HG03039 (cell line): Measurements from ENCODE around the gene GGA1.
"Not testable (repeated sequence)": the region's sequence is repeated elsewhere in the genome, so short reads cannot be mapped to it uniquely, and the experiment has no call there.

Experiments
- ATAC-seq: cut with Tn5 transposase; IDR thresholded peaks from one replicate; pipeline ENCODE4 v1.9.1; 2021; ENCODE audit warnings: mild to moderate bottlenecking, moderate library complexity; ENCODE audit not compliant: unreplicated experiment

GGA1 gene

DNA sequence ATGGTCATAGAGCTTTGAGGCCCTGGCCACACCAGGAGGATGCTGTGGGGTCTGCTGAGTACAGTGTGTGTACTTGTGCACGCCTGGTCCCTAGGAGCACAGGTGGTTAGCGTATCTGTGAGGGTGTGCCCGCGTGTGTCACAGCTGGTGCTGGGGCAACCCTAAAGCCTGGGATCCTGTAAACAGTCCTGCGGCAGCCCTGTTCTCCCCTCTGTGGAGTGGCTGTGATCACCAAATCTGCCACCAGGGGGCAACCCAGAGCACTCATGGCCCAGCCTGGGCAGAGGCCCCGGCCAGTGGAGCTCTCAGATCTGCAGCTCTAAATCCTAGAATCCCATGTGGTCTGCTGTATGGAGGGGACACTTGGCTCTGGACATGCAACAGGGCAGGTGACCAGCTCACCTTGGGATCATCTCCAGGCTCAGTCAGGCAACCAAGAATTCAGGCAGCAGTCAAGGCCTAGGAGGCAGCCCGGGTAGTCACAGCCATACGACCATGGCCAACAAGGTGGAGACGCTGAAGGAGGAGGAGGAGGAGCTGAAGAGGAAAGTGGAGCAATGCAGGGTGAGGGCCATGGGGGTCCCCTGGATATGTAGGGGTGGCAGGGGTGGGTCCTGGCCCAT, 34.7 kb downstream of the GGA1 start:
- peak; percentile 51 for ATAC-seq

DNA sequence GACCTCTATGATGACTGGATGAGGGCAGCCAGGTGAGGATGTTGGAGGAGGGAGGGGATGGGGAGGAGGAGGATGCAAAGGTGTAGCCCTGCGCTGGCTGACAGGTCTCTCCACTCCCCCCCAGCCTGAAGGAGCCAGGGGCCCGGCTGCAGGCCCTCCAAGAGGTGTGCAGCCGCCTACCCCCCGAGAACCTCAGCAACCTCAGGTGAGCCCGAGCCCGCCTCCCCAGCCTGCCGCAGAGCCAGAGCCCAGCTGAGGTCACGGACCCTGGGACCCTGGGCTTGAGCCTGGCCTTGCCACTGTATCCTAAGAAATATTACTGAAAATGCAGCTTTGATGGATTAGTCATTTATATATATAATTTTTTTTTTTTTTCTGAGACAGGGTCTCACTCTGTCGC, 38.7 kb downstream of the GGA1 start:
- no peak for ATAC-seq

GRCh38 chr22:37647928-37648327, 39.3 kb downstream of the GGA1 start:
- no peak for ATAC-seq

DNA sequence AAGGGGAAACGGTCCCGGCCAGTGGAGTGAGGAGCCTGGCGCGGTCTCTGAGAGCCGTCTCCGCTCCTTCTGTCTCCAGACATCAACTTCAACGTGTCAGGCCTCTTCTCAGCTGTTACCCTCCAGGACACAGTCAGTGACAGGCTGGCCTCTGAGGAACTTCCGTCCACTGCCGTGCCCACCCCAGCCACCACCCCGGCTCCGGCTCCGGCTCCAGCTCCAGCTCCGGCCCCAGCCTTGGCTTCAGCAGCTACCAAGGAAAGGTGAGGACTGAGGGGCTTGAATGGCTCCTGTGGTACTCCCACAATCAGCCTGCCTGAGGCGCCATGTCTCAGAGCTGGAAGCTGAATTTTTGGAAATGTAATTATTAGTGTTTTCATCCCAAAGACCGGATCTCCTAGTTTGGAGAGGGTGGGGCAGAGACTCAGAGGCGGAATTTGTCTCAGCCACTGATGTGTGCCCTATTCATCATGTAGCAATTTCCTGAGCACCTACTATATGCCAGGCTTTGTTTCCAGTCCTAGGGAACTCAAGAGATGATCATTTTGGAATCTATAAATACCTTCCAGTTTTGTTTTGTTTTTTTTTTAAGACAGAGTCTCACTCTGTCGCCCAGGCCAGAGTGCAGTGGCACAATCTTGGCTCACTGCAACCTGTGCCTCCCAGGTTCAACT, 42.0 kb downstream of the GGA1 start:
- ATAC-seq = no peak

- ATAC-seq = no peak
Measured at GRCh38 chr22:37654563-37655251, 46.1 kb downstream of the GGA1 start.

- ATAC-seq = no peak
Measured at GRCh38 chr22:37655252-37655563, 46.6 kb downstream of the GGA1 start.

GRCh38 chr22:37656583-37656982, 47.9 kb downstream of the GGA1 start:
- not testable (repeated sequence) for ATAC-seq

DNA sequence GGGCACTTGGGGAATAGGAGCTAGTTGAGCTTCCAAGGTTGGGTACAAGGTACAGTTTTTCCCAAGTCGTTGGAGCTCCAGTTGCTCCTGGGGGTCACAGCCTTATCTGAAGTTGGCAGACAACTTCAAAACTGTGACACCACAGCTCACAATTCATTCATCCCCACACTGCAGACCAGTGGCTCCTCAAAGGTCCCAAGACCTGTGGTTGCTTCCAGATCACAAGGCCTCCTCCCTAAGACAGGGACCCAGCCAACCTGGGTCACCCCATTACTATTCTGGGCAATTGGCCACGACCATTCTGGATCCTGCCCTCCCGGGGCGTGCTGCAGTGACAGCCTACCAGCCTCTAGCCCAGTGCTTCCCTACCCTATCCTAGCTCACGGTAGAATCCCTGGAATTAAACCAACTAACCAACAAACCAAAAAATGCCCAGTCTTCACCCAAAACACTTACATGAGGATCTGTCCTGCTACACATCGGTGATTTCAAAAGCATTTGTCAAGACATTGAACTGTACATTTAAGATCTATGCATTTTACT, 49.0 kb downstream of the GGA1 start:
- no peak for ATAC-seq

DNA sequence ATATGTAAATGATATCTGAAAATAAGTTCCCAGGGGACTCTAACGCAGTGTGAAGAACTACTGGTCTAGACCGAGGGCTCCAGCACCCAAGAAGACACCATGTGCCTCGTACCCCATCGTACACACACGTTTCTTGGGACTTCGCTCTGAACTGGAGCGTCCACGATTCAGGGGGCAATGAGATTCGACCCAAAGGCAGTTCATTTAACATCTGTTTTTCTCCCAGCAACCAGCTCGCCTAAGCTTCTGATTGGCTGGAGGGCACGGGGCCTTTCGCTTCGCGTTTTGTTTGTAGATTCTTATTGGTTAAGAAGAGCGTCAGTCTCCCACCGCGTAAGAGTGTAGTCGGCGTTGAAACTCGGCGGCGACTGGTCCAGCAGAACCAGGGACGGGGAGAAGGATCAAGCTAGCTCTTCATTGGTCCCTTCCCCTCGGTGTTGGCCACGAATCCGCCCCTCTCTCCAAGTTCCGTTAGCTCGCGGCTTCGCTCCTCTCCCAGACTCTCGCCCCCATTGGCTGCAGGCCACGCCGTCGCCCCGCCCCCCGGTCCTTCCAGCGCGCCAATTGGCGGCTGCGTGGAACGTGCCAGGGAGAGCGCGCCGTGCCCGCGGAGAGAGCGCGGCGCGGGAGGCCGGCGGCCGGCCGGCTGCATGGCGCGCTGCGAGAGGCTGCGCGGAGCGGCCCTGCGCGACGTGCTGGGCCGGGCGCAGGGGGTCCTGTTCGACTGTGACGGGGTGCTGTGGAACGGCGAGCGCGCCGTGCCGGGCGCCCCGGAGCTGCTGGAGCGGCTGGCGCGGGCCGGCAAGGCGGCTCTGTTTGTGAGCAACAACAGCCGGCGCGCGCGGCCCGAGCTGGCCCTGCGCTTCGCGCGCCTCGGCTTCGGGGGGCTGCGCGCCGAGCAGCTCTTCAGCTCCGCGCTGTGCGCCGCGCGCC, 49.8 kb downstream of the GGA1 start, which contains the start of gene PDXP:
TSS of gene PDXP (plus strand) at position 591 of the 933 bp plus-strand sequence. CDS start at position 651, 60 bp downstream.
- peak; percentile 86 for ATAC-seq

- ATAC-seq = peak; percentile 14
Measured at GRCh38 chr22:37659066-37659896, 50.6 kb downstream of the GGA1 start.

GRCh38 chr22:37659897-37660708, 51.5 kb downstream of the GGA1 start:
- no peak for ATAC-seq

GRCh38 chr22:37660709-37661045, 52.0 kb downstream of the GGA1 start:
- ATAC-seq = no peak

DNA sequence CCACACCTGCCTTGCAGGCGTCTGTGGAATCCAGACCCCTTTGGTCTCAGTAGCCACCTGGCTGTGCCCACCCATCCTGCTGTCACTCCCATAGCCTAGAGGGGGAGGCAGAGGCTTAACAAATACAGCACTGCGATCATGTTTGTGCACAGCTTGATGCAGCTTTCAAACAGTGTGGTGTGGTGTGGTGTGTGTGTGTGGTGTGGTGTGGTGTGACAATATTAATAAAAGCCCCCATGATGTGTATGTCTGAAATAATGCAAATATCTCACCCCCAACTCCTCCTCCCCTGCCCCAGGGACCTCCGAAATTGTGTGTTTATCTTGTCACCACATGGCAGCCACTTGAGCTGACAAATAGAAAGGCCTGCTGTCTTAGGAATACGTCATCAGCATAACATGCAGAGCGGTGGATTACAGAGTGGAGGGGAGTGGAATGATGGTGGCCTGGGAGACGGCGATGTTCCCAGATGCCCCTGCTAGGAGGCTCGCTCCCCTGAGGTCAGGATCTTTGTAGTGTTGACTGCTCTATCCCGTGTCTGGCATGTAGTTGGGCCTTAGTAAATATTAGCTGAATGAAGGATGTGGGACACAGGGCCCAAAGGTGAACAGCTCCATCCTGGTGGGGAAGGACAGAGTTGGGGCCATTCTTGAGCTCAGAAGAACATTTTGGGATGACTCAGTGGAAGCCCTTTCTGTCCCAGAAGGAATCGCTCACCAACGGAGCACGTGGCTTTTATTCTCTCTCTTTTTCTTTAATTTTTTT, 52.7 kb downstream of the GGA1 start:
- ATAC-seq = no peak

- no peak for ATAC-seq
Measured at GRCh38 chr22:37662039-37662438, 53.4 kb downstream of the GGA1 start.

DNA sequence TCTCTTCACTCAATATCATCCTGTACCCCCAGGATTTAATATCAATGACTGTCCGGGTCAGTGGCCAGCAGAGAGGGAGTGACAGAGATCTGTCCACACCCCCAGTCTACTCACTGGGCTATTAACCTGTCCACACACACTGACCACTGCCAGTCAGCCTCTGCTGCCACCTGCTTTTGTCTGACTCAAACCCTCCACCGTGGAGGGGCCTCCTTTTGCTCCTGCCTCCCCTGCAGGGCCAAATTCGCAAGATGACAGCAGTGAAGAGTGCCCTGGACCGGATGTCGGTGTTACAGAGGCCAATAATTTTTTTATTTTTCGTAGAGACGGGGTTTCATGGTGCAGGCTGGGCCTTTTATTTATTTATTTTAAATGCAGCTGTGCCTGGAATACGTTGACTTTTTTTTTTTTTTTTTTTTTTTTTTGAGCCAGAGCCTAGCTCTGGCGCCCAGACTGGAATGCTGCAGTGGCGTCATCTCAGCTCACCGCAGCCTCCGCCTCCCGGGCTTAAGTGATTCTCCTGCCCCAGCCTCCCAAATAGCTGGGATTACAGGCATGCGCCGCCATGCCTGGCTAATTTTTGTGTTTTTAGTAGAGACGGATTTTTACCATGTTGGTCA, 55.0 kb downstream of the GGA1 start:
- no peak for ATAC-seq

DNA sequence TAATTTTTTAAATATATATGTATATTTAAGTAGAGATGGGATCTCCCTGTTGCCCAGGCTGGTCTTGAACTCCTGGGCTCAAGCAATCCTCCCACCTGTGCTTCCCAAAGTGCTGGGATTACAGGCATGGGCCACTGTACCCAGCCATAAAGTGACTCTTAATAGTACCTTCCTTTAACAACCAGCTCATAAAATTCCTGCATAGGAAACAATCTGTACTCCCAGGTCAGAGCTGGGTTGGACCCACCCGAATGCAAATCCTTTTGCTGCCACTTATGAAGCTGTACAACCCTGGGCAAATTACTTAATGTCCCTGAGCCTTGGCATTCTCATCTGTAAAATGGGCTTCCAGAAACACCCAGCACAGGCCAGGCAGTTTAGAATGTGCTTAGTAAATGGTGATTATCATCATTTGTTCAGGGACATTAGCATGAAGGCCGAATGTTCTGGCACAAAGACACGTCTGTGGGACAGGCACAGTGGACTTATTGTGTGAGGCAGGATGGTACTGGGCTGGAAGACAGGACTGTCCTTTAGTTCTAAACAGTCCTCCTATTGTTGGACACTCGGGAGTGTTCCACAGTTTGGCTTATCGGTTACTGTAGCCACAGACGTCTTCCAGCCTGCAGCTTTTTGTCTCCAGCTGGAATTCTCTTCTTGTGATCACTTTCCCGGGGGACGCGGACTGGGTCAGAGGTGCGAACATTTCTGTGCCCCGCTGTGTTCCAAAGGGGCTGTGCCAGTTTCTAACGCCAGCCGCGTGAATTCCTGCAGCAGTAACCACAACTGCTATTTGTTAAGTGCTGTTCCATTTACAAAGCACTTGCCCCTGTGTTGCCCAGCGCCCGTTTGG, 55.8 kb downstream of the GGA1 start:
- ATAC-seq = no peak

- ATAC-seq = no peak
Measured at GRCh38 chr22:37665487-37665886, 56.9 kb downstream of the GGA1 start.
